ENCODE results near the gene CALN1. TPM values are rescaled to one million over a fixed set of nuclear protein-coding genes. Genes with fewer than 3 reads are reported as not detected.

Gene CALN1
- total RNA-seq, 1 donor = under 0.01 TPM

GRCh38 chr7:72444026-72444776 lies 32.1 kb upstream of the CALN1 start:
- no peak overlapping the region for H3K4me3 ChIP-seq (ENCODE audit: low read depth, low read length)
- TF ChIP-seq CTCF (IDR thresholded peaks at IDR 0.05; ENCODE audit: insufficient read depth, low read depth, low read length) = no peak
- DNase-seq (ENCODE audit: low read depth) = no peak

- no peak overlapping the region for H3K4me3 ChIP-seq (ENCODE audit: low read depth, low read length)
- no peak for DNase-seq (ENCODE audit: low read depth)
- no peak for TF ChIP-seq CTCF (IDR thresholded peaks at IDR 0.05; ENCODE audit: insufficient read depth, low read depth, low read length)
Observed at GRCh38 chr7:72441791-72442190, 29.7 kb upstream of the CALN1 start.

- H3K4me3 ChIP-seq (ENCODE audit: low read depth, low read length) = no peak overlapping the region
- DNase-seq (ENCODE audit: low read depth) = no peak
- no peak for TF ChIP-seq CTCF (IDR thresholded peaks at IDR 0.05; ENCODE audit: insufficient read depth, low read depth, low read length)
Observed at GRCh38 chr7:72438491-72438890, 26.4 kb upstream of the CALN1 start.

GRCh38 chr7:72437610-72438009 lies 25.5 kb upstream of the CALN1 start:
- H3K4me3 ChIP-seq (ENCODE audit: low read depth, low read length) = no peak overlapping the region
- no peak for DNase-seq (ENCODE audit: low read depth)
- no peak for TF ChIP-seq CTCF (IDR thresholded peaks at IDR 0.05; ENCODE audit: insufficient read depth, low read depth, low read length)

- no peak for DNase-seq (ENCODE audit: low read depth)
- TF ChIP-seq CTCF (IDR thresholded peaks at IDR 0.05; ENCODE audit: insufficient read depth, low read depth, low read length) = no peak
- no peak overlapping the region for H3K4me3 ChIP-seq (ENCODE audit: low read depth, low read length)
Observed at GRCh38 chr7:72437061-72437585, 25.0 kb upstream of the CALN1 start.

GRCh38 chr7:72435925-72436480 lies 23.9 kb upstream of the CALN1 start:
- no peak for DNase-seq (ENCODE audit: low read depth)
- H3K4me3 ChIP-seq (ENCODE audit: low read depth, low read length) = no peak overlapping the region
- TF ChIP-seq CTCF (IDR thresholded peaks at IDR 0.05; ENCODE audit: insufficient read depth, low read depth, low read length) = no peak

Data from fibroblast of villous mesenchyme (primary cell).